HPDE6-E6E7 (cell line): ENCODE results near the gene SLC25A26.
"Not testable (repeated sequence)": the region's sequence is repeated elsewhere in the genome, so short reads cannot be mapped to it uniquely, and the experiment has no call there.

Experiments
- DNase-seq: peaks from one replicate; pipeline ENCODE4 v3.0.0; 2011; ENCODE audit warnings: missing footprints; ENCODE audit errors: extremely low spot score

Gene SLC25A26

DNA sequence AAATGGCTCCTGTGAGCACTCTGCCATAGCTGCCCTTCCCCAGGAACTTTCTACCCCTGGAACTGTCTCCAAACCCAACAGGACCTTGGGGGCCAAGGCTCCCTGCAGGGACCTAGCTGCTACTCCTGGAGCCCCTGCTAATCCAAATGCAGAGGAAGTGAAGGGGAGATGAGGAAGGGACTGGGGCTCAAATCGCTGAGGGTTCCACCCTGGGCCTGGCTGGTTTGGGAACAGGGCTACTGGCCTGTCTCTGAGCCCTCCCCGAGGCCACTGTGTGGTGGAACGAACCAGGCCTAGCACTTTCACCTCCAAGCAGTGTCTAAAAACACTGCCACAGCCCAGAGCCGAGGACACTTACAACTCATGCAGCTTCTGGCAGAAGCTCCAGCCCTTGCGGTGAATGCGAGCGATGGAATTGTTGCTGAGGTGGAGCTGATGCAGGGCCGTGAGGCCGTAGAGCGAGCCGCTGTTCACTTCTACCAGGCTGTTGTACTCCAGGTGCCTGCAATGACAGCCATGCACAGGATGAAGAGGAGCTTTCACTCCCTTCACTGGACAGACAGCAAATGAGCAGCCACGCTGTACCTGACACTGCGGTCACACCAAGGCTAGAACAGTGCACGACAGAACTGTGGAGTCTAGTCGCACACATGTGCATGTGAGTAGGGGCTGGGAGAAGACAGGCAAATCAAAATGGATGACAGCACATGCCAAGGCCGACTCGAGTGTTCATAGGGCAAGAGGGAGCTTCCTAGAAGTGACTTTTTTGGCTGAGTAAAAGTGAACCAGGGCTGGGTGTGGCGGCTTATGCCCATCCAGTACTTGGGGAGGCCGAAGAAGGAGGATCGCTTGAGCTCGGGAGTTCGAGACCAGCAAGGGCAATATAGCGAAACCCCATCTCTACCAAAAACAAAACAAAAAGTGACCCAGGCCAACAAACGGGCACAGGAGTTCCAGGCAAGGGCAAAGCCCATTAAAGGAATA is 189.3 kb downstream of the SLC25A26 start:
- no peak for DNase-seq

DNA sequence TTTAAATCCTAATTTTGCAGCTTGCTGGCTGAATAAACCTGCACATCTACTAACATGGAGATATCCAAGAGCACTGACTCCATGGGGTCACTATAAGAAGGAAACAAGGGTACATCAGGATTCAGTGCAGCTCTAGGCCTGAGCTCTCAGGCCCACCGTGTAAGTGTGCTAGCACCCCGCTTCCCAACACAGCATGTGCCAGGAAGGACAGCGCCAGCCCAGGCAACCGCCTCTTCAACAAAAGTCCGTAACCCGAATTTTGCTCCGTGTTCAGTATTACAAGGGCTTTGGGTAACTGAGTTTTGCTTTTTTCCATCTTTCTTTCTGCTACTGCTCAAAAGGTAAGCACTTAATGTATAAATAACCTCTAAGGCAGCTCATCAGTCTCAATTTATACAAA is 190.2 kb downstream of the SLC25A26 start:
- no peak for DNase-seq

DNA sequence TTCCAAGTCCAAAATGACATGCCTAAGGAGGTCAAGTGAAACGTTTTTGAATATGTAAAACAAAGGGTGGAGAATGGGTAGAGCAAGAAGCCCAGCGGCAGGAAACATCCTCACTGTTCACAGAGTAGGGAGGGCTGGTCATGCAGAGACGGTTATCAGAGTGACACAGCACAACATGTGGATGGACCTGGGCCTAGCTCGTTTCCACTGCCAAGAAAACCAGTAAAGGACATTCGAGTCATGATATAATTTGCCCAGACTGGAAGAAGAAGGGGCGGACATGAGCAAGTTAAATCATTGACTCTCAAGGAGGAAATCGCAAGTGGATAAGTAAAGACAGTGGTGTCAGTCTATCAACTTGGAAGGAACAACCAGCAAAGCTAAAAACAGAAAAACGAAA is 190.7 kb downstream of the SLC25A26 start:
- DNase-seq = no peak

DNA sequence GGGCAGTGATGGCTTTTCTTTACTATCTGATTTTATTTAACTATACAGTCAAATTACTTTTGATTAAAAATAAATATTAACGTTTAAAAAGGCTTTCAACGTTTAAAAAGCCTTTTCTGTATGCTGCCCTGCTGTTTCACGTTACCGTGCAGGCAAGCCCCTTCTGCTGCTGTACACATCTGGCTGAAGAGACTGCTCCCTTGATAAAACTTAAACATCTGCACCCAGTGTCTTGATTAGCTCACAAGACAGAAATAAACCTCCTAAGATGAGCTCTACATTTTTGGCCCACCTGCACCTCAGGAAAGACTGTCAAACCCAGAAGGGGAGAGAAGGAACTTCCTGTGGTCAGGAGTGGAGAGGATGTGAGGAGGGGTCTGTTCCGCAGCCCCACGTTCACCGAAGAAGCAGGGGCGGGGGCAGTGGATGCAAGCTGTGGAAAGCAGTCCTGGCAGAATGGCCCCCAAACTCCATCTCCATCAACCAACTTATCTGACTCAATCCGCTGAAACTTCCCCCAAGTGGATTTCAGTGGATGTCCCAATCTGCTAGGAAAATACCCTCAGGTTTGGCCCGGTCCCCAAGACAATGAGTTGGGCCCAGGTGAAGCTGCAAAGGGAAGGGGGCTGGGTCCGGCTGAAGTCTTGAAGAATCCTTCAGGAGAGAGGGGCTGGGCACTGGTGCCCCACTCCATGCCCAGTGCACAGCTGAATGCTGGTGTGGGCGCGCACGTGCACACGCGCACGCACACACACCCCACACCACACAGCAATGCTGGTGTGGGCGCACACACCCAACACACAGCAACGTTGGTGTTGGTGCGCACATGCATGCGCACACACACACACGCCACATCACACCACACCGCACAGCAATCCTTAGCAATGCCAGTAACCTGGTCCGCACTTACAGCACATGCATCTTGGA is 191.4 kb downstream of the SLC25A26 start:
- DNase-seq = no peak

DNA sequence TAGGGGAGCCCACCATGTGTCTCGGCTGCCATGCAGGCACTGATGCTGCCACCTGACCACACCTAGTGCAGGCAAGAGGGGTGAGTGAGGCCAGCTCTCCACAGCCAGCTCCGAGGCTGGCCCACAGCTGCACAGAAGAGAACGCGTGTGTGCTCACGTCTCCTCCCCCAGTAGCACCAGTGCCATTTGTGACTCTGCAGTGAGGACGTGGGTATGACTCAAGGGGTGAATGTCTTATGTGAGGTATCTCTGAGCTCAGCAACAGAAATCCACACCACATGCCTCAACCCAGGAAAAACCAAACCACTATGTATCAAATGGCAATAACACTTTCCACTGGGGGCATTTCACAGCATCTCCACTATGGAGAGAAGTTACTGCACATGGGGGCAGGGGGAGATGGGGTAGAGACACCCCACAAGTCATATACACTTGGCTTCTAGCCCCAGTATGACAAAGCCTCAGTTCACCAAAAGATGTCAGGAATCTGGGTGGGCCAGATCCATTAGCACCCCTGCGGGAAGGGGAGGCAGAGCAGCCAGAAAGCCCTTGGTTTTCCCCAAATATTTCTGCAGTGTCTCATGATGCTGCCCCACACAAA is 192.4 kb downstream of the SLC25A26 start:
- DNase-seq = no peak

DNA sequence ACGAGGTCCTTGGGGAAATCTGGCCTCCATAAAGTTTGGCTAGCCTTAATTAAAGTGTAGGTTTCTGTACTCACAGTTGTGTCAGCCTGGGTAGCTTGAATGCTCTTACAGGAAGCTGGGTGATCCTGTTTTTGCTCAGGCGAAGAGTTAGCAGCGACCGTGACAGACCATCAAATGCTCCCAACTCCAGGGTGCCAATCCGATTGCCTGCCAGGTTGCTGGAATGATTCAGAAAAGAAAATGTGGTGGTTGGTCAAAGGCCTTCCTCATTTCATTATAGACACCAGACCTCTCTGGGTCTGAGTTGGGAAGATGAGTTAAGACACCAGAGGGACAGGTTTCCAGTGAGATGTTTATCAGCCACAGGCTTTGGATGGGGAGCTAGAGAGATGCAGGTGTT is 194.0 kb downstream of the SLC25A26 start:
- no peak for DNase-seq

DNA sequence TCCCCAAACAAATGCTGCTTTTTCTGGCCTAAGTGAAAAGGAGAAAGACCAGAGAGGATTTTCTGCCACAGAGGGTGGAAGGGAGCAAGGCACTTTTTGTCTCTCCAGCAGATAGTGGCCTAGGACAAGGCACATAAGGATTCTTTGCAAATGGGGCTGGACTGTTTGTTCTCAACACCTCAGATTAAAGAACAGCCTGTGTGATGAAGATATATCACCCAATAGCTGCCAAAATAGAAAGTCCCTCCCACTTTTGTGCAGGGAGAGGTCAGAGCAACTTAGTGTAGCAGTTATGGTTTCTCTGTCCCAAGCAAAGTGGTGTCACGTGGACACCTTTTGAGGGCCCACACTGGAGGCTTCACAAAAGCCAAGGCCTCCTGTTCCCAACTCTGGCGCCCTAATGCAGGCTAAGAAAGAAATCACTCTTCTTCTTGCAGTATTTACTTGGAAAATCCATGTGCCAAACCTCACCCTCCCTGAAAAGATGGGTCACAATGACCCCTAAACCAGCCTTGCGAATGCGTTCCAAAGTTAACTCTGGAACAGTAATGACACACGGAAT is 195.1 kb downstream of the SLC25A26 start:
- no peak for DNase-seq

DNA sequence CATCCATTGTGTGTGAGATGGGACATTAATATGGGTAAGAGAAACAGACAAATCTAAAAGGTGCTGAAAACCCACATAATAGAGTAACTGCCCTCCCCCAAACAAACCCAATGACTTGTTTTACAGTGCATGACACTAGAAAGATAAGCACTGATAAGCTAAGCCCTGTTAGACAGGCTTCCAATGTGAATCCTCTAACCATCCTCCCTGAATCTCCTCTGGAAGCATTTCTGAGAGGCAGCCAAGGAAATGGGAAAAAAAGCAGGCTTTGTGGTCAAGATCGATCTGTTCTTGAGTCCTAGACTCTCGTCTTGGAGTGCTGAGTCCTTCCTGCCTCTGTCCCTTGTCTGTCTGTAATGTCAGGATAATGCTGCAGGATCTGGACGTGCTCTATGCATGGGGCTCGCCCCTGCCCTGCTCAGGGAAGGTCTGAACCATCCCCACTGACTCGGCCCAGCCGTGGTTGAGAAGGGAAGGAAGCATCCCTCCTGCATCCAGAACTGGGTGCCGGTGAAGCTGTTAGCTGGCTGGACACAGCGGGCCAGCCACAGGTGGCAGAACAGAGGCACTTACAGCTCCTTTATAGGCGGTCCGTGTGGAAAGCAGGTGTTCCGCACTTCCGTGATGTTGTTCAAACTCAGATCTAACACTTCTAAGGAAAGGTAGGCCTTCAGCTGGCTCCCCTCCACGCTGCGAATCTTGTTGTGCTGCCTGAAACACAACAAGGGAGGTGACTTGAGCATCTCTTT is 195.9 kb downstream of the SLC25A26 start:
- no peak for DNase-seq

DNA sequence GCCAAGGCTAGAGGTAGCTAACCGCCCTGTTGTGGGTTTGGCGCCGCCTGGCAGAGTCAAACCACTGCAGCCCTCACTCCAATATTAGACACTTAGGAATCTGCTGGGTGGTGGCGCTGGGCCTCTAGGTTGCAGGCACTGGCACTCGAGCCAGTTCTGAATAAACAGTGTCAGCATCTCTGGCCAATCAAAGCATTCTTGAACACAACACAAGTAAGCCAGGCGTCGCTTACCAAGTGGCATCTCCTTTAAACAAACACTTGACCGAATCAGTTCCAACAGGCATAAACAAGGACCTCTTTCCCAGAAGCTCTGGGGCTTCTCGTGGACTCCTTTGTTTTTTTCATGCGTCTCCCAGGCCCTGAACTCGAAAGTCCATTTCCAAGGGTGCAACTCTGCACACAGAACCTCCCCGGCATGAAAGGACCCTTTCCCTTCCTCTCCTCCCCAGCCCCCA is 197.7 kb downstream of the SLC25A26 start:
- no peak for DNase-seq

DNA sequence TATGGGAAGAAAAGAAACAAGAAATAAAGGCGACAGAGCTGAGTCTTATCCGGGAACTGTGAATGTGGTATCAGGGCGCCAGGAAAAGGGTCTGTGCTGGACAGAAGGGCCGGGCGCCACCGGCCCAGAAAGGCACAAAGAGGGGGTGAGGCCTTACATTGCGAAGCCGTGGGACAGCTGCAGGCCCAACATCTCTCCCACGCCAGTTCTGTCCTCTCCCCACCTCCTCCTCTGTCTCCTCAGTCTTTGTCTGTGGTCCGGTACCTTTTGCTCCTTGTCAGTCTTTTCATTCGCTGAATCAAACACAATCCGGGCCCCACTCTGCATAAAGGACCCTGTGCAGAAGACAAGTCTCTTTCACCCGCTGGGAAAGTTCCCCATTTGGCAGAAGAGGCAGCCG is 198.2 kb downstream of the SLC25A26 start:
- no peak for DNase-seq

DNA sequence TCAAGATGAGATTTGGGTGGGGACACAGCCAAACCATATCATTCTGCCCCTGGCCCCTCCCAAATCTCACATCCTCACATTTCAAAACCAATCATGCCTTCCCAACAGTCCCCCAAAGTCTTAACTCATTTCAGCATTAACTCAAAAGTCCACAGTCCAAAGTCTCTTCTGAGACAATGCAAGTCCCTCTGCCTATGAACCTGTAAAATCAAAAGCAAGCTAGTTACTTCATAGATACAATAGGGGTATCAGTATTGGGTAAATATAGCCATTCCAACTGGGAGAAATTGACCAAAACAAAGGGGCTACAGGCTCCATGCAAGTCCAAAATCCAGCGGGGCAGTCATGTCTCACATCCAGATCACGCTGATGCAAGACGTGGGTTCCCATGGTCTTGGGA is 200.3 kb downstream of the SLC25A26 start:
- not testable (repeated sequence) for DNase-seq

DNA sequence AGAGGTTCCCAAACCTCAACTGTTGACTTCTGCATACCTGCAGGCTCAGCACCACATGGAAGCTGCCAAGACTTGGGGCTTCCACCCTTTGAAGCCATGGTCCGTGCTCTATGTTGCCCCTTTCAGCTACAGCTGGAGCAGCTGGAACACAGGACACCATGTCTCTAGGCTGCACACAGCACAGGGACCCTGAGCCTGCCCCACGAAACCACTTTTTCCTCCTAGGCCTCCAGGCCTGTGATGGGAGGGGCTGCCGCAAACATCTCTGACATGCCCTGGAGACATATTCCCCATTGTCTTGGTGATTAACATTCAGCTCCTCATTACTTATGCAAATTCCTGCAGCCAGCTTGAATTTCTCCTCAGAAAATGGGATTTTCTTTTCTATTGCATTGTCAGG is 201.1 kb downstream of the SLC25A26 start:
- not testable (repeated sequence) for DNase-seq

DNA sequence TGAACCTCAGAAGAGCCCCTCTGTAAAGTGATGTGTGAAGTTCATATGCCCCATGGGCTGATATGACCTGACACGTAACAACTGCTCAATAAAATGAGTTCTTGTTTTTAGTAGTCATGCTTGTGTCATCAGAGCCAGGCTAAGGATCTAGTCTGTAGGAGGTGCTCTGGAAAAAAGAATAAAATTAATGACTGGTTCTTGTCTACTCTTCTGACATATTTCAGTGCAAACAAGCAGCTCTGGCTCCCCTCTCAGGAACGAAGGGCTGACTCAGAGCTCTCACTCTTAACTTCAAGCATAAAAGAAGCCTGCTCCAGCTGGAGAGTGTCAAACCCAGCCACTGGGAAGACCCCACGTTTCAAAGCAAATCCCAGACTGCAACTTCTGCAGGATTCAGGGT is 203.0 kb downstream of the SLC25A26 start:
- DNase-seq = no peak

DNA sequence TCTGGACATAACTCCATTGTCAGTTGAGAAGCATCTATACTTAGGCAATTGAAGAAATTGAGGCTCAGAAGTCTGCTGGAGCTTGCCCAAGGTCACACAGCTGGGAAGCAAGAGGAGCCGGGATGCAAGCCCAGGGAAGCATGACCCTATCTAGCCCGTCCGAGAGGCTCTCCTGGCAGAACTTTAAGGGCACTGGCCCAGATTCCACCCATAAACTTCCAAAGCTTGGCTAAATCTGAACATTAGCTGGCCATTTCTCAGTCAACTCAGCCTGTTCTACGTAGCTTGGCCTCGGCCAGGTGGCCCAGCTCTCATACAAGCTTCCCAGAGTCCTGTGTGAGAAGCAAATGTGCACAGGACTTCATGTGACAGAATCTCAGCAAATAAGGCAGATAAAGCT is 204.2 kb downstream of the SLC25A26 start:
- DNase-seq = no peak

DNA sequence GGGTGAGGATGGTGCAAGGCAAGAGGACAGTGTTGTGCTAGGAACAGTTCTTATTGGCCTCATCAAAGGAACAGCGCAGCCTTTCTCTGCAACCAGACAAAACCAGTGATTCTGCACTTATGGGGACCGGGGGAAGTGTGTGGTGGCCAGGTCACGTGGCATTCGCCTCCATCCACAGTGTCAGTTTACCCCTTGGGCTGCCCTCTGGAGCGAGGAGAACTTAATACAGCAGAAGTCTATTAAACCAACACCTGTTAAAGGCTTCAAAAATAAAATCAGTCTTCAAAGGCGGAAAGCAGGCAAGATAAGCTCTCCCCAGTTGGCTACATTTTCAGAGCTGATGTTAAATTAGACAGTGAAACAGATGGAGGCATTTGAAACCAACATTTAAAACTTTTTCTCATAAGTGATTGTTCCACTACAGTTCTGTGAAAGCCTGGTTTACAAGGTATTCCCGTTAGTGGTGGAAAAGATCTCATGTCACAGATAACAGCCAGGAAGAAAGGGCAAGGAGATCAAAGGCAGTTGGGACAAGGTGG is 204.8 kb downstream of the SLC25A26 start:
- DNase-seq = no peak

DNA sequence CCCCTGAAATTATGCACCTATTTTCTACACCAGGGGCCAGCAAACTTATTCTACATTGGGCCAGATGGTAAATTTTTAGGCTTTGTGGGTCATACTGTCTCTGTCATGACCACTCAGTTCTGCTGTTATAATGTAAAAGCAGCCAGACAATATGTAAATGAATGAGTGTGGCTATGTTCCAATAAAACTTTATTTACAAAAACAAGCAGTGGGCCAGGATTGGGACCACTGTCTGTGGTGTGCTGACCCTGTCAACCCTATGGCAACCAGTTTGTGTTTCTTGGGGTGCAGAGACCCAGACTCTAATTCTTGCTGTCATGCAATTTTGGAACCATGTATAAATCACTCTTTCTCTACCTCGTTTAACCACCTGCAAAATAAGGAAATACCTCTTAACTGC is 205.3 kb downstream of the SLC25A26 start:
- DNase-seq = no peak

DNA sequence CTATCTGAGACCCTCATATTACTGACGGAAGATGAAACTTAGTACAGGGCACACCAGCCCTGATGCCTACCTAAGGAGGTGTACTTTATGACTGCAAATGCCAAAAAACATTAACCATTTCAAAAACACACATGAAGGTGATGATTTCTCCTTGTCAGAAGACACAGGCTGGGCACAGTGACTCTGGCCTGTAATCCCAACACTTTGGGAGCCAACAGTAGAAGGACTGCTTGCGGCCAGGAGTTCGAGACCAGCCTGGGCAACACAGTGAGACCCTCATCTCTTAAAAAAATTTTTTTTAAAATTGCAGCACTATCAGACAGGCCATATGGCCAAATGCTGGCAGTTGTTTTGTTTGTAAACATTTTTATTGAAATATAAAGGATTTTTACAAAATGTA is 206.6 kb downstream of the SLC25A26 start:
- DNase-seq = no peak

DNA sequence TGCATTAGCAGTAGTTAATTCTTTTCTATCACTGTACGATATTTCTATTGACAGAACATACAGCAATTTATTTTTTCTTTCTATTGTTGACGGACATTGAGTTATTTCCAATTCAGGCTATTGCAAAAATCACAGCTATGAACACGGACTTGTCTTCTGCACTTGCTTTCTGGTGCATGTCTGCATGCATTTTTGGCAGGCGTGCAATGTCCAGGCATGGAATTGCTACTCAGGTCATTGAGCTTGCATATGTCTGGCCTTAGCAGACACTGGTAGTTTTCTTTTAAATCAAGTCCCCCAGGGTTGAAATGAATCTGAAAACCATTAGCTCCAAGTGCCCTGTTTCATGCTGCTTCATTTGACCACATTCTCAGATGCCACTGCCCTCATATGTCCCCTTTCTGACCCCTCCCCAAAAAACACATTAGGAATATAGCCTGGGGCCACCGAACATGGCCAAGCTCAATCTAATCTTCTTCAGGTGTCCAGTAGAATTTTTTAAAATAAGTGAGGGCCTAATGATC is 207.2 kb downstream of the SLC25A26 start:
- DNase-seq = no peak
